Heart left ventricle (tissue), 16 donors: ENCODE results near the gene PCSK6. TPM values are rescaled to one million over a fixed set of nuclear protein-coding genes. Genes with fewer than 3 reads are reported as not detected.

Source experiments
- ATAC-seq, 4 donors: fragments of 200-7000 bp; cut with Tn5 transposase; one replicate each; pipeline ENCODE4 v1.9.1; 2020 to 2022; ENCODE audit warnings: moderate library complexity in 4 of 4, mild to moderate bottlenecking in 3 of 4, moderate number of reproducible peaks in 1 of 4
- DNase-seq, 5 donors: peaks; one replicate each; pipeline ENCODE4 v3.0.0-alpha.2; 2020
- H3K27ac ChIP-seq, 12 donors: fragments of 200-600 bp; sonication (generic) in 4 of 12; one replicate each; pipeline versions ENCODE4 v1.5.0 to v1.8.0; 2016 to 2022; ENCODE audit warnings: mild to moderate bottlenecking in 2 of 12
- H3K27me3 ChIP-seq, 9 donors: fragments of 200-600 bp; sonication (generic) in 2 of 9; one replicate each; pipeline versions ENCODE4 v1.5.1 to v1.8.0; 2016 to 2022; ENCODE audit warnings: mild to moderate bottlenecking in 3 of 9
- H3K36me3 ChIP-seq, 9 donors: fragments of 200-600 bp; sonication (generic) in 2 of 9; one replicate each; pipeline versions ENCODE4 v1.5.0 to v1.8.0; 2018 to 2022; ENCODE audit warnings: mild to moderate bottlenecking in 2 of 9
- H3K4me1 ChIP-seq, 12 donors: fragments of 200-600 bp; sonication (generic) in 4 of 12; one replicate each; pipeline versions ENCODE4 v1.5.0 to v1.8.0; 2016 to 2022; ENCODE audit warnings: mild to moderate bottlenecking in 3 of 12
- H3K4me3 ChIP-seq, 12 donors: fragments of 200-600 bp; sonication (generic) in 4 of 12; one replicate each; pipeline versions ENCODE4 v1.5.0 to v1.8.0; 2017 to 2022; ENCODE audit warnings: mild to moderate bottlenecking in 9 of 12, moderate library complexity in 4 of 12
- H3K9me3 ChIP-seq, 12 donors: fragments of 200-600 bp; sonication (generic) in 4 of 12; one replicate each; pipeline versions ENCODE4 v1.5.0 to v1.8.0; 2016 to 2022; ENCODE audit warnings: mild to moderate bottlenecking in 1 of 12
- POLR2A ChIP-seq, 2 donors: fragments of 450-650 bp; IDR thresholded peaks; one replicate each; pipeline ENCODE4 v1.6.1; 2017; ENCODE audit warnings: antibody characterized with exemption in 2 of 2, mild to moderate bottlenecking in 2 of 2, moderate library complexity in 2 of 2
- WGBS, 4 donors: extraction: QIAGEN DNeasy Blood & Tissue Kit in 2 of 4; methylation state at CpG; one replicate each; pipeline versions ENCODE4 v1.1.5 to v1.1.7; 2013 to 2018; 5-methylcytosine and 5-hydroxymethylcytosine counted together
- intact Hi-C, 10 donors: fragments of 100-400 bp; cut with DNase I; formaldehyde crosslinking; loops; one replicate each; pipeline versions ENCODE4 v1.11.1 to v1.14.2; 2022
- polyA plus RNA-seq, 2 donors: library from polyadenylated mRNA; stranded (reverse); fragments of 200-250 nt; gene quantifications; one replicate each; pipeline ENCODE4 v1.2.3, GENCODE V29; 2013
- total RNA-seq, 9 donors: library from RNA; depleted of rRNA in 2 of 9; stranded (reverse); fragments of >200 nt in 2 of 9; fragmentation: NEBNext Ultra II Directional in 3 of 9; extraction: Animal tissue kit (Norgen Biotek cat#: 25700) in 3 of 9; gene quantifications; one replicate each; pipeline versions ENCODE4 v1.1.0 to v1.2.4, GENCODE V29; 2016 to 2023
- TF ChIP-seq, protein P1 (sequence below), 12 donors: fragments of 200-600 bp; sonication (generic) in 4 of 12; IDR thresholded peaks; one replicate each; pipeline versions ENCODE4 v1.5.0 to v1.8.0; 2018 to 2022; ENCODE audit warnings: antibody characterized with exemption in 12 of 12, mild to moderate bottlenecking in 5 of 12
- donor health status: ischemic (EF 13 %, LVEDD 7.1; RV severe dilation, severe dysfunction).
- donor health status: healthy with polysubstance abuse.
- donor health status: DM: no; HTN: yes; CAD: no.
- donor health status: DM: no; HTN: no; CAD: no.
- donor health status: ischemic (EF 25% LVEDD 6.9; RV normal size, moderate dysfunction).
- donor health status: ischemic (EF 25% LVEDD 5.7; RV mildly dilated, moderate dysfunction).
- donor health status: healthy.
- donor health status: DM: yes; HTN: yes; CAD: no.
- donor health status: ischemic (EF 35%, LVEDD 5.7; RV mildly dilated, moderate dysfunction).
- donor health status: nonischemic (EF 11% LVEDD 7.7; RV severe dilation, severe dysfunction).
- donor health status: DM: yes; HTN: yes; CAD: no.
- donor health status: PGD.
- donor health status: ischemic (EF 29% LVEDD 5.4; RV normal size, mild dysfunction).
- donor health status: nonischemic (EF 23%, LVEDD 6.1; RV moderate dilation, normal function).

The PCSK6 gene
- total and polyA plus RNA-seq, 11 donors, result 7.3 to 41.7 (median 22.3) TPM

GRCh38 chr15:101526442-101526841 is 36.9 kb upstream of the PCSK6 start:
- DNase-seq (no peak), ATAC-seq (no peak)
- Histone ChIP-seq H3K9me3 (no peaks in the 10 kb centered on the region), H3K36me3 (no peaks in the 10 kb centered on the region), H3K27me3 (peaks cover 0 to 7% (median 0%) of the 10 kb centered on the region in 9 donors), H3K4me1 (peaks cover 0 to 25% (median 14%) of the 10 kb centered on the region in 12 donors), H3K4me3 (no peak overlapping the region), H3K27ac (no peak overlapping the region)
- intact Hi-C loops, result loop anchor here in 1 of 10 donors (5.0 kb wide), 1 partner anchor 91 kb away; no protein-coding TSS in a partner anchor
- 81 to 90% (median 86%) methylated on average over 13 of the region's 13 CpGs for WGBS, 4 donors
- no peak for TF ChIP-seq POLR2A (IDR thresholded peaks at IDR 0.05)
- TF ChIP-seq, protein P1, sequence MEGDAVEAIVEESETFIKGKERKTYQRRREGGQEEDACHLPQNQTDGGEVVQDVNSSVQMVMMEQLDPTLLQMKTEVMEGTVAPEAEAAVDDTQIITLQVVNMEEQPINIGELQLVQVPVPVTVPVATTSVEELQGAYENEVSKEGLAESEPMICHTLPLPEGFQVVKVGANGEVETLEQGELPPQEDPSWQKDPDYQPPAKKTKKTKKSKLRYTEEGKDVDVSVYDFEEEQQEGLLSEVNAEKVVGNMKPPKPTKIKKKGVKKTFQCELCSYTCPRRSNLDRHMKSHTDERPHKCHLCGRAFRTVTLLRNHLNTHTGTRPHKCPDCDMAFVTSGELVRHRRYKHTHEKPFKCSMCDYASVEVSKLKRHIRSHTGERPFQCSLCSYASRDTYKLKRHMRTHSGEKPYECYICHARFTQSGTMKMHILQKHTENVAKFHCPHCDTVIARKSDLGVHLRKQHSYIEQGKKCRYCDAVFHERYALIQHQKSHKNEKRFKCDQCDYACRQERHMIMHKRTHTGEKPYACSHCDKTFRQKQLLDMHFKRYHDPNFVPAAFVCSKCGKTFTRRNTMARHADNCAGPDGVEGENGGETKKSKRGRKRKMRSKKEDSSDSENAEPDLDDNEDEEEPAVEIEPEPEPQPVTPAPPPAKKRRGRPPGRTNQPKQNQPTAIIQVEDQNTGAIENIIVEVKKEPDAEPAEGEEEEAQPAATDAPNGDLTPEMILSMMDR (IDR thresholded peaks at IDR 0.05), result no peak

DNA sequence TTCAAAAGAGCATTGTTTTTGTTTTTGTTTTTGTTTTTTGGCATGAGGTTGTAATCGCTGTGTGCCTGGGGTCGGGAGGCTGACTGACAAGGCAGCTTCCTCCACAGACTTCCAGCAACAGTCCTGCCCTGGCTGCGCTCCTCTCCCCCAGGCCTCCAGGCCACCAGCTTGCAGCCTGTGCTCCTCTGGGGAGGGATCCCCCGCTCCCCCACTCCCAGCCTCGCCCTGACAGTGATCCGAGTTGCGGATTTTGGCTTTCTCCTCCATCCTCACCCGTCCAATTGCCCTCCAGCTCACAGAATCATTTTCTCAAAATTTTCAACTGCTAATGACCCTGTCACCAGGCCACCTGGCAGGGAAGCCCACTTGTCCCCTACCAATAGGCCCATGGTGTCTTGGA is 36.5 kb upstream of the PCSK6 start:
- DNase-seq (no peak), ATAC-seq (no peak)
- H3K27me3 ChIP-seq, result peaks cover 0 to 7% (median 0%) of the 10 kb centered on the region in 9 donors
- H3K4me1 ChIP-seq, result peaks cover 0 to 25% (median 14%) of the 10 kb centered on the region in 12 donors
- no peak overlapping the region for H3K4me3 ChIP-seq
- WGBS, 4 donors, result 70 to 93% (median 79%) methylated on average over 8 of the region's 8 CpGs
- no peak overlapping the region for H3K27ac ChIP-seq
- TF ChIP-seq, protein P1 (IDR thresholded peaks at IDR 0.05), result no peak
- TF ChIP-seq POLR2A (IDR thresholded peaks at IDR 0.05), result no peak
- intact Hi-C loops, result loop anchor here in 1 of 10 donors (5.0 kb wide), 1 partner anchor 91 kb away; no protein-coding TSS in a partner anchor
- no peaks in the 10 kb centered on the region for H3K9me3 ChIP-seq
- no peaks in the 10 kb centered on the region for H3K36me3 ChIP-seq

DNA sequence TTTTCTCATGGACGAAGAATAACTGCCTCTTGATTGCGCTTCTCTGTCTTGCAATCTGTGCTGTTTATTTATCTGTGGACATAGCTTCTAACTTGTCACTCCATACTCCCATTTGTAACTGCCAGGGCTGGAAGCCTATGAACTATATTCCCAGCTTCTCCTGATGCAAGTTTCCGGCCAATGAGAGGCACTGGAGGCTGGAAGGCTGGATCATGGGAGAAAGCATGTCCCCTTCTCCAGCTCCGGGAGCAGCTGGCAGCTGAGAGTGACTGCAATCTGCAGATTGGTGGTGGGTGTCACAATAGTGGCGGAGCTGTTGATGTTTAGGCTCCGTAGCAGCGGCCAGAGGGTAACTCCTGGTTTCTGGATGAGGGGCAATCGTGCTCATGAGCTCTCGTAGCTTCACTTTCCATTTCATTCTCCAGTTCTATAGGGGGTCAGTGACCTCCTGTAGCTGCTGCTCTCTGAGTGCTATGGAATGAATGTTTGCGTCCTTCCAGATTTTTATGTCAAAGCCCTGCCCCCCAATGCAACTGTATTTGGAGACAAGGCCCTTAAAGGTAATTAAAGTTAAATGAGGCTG is 35.7 kb upstream of the PCSK6 start:
- Histone ChIP-seq H3K36me3 (no peaks in the 10 kb centered on the region), H3K9me3 (no peaks in the 10 kb centered on the region), H3K4me1 (peaks cover 0 to 26% (median 14%) of the 10 kb centered on the region in 12 donors), H3K4me3 (no peak overlapping the region), H3K27ac (no peak overlapping the region), H3K27me3 (peaks cover 0 to 7% (median 0%) of the 10 kb centered on the region in 9 donors)
- DNase-seq (no peak), ATAC-seq (no peak)
- TF ChIP-seq POLR2A (IDR thresholded peaks at IDR 0.05), result no peak
- TF ChIP-seq, protein P1 (IDR thresholded peaks at IDR 0.05), result no peak
- intact Hi-C loops, result loop anchor here in 1 of 10 donors (5.0 kb wide), 1 partner anchor 92 kb away; no protein-coding TSS in a partner anchor
- 81 to 94% (median 90%) methylated on average over 10 of the region's 10 CpGs for WGBS, 4 donors

DNA sequence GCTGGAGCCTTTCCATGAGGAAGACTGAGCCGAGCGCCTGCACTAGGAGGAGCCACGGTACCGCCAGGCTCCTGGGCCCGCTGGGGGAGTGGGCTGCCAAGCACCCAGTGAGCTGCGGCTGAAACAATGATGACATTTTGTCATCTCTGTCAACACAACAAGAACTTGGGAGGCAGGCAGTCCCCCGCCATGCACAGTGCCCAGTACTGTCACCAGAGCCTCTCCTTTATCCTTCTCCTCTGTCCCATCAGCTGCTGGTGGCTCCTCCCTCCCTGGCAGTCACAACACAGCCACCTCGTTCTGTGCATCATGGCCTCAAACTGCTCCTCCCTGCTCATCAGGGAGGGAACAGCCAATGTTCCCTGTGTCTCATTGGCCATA is 34.0 kb upstream of the PCSK6 start:
- H3K4me1 ChIP-seq, result peaks cover 0 to 22% (median 9%) of the 10 kb centered on the region in 12 donors
- peaks cover 0 to 6% (median under 1%) of the 10 kb centered on the region in 12 donors for H3K9me3 ChIP-seq
- no peak for ATAC-seq
- no peak for DNase-seq
- H3K27me3 ChIP-seq, result peaks cover 0 to 7% (median 0%) of the 10 kb centered on the region in 9 donors
- H3K36me3 ChIP-seq, result no peaks in the 10 kb centered on the region
- TF ChIP-seq, protein P1 (IDR thresholded peaks at IDR 0.05), result no peak
- TF ChIP-seq POLR2A (IDR thresholded peaks at IDR 0.05), result no peak
- no peak overlapping the region for H3K27ac ChIP-seq
- intact Hi-C loops, result loop anchor here in 1 of 10 donors (5.0 kb wide), 1 partner anchor 51 kb away; no protein-coding TSS in a partner anchor
- WGBS, 4 donors, result 85 to 89% (median 86%) methylated on average over 4 to 8 of the region's 8 CpGs
- no peak overlapping the region for H3K4me3 ChIP-seq
